ENCODE results near the gene MMRN1.

MMRN1 gene

DNA sequence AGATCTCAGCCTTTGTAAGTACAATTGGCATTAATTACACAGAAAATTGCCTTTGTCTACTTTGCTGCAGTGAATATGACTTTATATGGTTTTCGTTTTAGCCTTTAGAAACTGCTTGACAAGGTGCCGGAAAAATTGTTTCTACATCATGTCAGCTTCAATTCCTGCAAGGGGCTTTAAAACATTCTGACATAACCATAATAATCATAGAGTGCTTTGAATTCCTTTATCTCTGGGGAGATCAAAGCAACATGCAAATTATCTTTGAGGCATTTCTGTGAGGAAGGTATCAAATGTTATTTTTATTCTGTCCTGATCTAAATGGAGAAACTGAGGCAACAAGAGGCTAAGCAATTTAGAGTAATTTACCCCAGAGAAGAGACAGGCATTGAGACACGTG is 57.8 kb downstream of the MMRN1 start:
- no peak overlapping the region for H3K4me3 ChIP-seq (replicated peaks; ENCODE audit: low read depth, low read length)
- TF ChIP-seq, protein P1, sequence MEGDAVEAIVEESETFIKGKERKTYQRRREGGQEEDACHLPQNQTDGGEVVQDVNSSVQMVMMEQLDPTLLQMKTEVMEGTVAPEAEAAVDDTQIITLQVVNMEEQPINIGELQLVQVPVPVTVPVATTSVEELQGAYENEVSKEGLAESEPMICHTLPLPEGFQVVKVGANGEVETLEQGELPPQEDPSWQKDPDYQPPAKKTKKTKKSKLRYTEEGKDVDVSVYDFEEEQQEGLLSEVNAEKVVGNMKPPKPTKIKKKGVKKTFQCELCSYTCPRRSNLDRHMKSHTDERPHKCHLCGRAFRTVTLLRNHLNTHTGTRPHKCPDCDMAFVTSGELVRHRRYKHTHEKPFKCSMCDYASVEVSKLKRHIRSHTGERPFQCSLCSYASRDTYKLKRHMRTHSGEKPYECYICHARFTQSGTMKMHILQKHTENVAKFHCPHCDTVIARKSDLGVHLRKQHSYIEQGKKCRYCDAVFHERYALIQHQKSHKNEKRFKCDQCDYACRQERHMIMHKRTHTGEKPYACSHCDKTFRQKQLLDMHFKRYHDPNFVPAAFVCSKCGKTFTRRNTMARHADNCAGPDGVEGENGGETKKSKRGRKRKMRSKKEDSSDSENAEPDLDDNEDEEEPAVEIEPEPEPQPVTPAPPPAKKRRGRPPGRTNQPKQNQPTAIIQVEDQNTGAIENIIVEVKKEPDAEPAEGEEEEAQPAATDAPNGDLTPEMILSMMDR (IDR thresholded peaks at IDR 0.05; ENCODE audit: low read depth, low read length, missing control alignments), result no peak
- no peak for DNase-seq (ENCODE audit: extremely low read depth, low read depth)

DNA sequence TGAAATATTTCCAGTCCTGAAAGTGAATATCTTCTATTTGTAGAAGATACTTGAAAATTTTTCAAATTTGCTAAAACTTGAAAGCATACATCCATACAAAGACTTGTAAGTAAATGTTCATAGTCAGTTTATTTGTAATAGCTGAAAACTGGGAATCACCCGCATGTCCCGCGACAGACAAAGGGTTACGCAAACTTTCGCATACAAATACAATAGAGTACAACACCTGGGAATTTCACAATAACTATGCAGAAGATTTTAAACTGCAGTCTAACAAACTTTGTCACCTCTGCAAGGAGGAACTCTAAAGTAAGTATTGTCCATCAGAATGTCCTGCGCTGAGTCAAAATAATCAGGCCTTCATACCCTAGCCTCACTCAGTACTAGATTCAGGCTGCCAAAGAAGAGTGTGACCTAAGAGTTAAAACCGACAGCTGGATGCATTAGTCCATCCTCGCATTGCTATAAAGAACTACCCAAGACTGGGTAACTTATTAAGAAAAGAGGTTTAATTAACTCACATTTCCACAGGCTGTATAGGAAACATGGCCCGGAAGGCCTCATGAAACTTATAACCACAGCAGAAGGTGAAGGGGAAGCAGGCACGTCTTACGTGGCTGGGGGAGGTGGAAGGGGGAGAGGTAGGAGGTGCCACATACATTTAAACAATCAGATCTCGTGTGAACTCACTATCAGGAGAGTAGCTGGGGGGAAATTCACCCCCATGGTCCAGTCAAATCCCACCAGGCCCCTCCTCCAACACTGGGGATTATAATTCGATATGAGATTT is 60.4 kb downstream of the MMRN1 start:
- no peak for DNase-seq (ENCODE audit: extremely low read depth, low read depth)
- no peak overlapping the region for H3K4me3 ChIP-seq (replicated peaks; ENCODE audit: low read depth, low read length)
- TF ChIP-seq, protein P1 (IDR thresholded peaks at IDR 0.05; ENCODE audit: low read depth, low read length, missing control alignments), result no peak

DNA sequence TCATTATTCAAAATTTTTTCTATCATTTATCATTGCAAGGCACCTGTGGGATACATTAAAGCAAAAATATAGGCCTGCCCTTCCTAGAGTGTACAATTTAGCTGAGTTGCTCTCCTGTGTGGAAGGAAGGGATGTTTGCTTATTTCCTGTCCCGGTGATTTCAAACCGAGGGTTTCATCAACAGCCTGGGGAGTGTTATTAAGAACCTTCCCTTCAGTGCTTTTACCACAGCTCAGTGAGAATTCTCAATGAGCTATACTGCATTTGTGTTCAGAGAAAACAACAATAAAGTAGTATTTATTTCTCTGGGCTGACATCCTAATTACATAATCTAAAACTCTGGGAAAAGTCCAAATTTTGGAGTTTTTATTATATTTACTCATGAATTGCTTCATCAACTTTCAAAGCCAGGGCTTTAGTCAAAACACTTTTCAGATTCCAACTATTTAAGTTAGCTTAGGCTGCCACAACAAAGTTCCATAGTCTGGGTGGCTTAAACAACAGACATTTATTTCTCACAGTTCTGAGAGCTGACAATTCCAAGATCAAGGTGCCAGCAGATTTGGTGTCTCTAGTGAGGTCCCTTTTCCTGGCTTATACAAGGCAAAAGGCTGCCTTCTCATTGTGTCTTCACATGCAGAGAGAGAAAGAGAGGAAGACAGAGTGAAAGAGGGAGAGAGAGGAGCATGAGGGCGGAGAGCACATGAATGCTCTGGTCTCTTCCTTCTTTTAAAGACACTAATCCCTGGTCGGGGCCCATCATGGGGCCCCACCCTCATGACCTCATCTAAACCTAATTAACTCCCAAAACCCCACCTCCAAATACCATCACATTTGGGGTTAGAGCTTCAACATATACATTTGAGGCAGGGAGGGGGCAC is 62.6 kb downstream of the MMRN1 start:
- DNase-seq (ENCODE audit: extremely low read depth, low read depth), result no peak
- TF ChIP-seq, protein P1 (IDR thresholded peaks at IDR 0.05; ENCODE audit: low read depth, low read length, missing control alignments), result no peak
- no peak overlapping the region for H3K4me3 ChIP-seq (replicated peaks; ENCODE audit: low read depth, low read length)

DNA sequence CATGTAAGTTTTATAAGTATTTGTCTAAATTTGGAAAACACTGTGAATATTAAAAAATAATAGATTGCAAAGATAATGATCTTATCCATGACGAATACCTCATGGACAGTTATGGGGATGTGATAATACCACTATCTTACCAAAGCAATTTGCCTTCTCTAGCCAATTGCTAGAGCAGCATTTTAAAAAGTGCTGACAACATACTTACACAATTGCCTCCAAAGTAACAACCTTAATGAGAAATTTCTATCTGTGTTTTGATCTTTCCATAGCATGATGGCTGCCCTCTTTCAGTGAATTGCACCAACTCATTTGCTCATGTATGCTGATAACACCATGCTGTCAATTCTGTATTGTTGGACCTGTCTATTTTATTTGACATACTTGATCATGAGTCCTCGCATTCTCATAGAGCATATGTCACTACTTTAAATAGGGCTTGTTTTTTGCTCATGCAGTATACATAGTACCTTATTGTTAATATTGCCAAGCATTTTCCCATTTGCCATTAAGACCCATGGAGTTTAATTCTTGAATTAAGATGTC is 87.2 kb downstream of the MMRN1 start:
- TF ChIP-seq, protein P1 (IDR thresholded peaks at IDR 0.05; ENCODE audit: low read depth, low read length, missing control alignments), result no peak
- H3K4me3 ChIP-seq (replicated peaks; ENCODE audit: low read depth, low read length), result no peak overlapping the region
- no peak for DNase-seq (ENCODE audit: extremely low read depth, low read depth)

DNA sequence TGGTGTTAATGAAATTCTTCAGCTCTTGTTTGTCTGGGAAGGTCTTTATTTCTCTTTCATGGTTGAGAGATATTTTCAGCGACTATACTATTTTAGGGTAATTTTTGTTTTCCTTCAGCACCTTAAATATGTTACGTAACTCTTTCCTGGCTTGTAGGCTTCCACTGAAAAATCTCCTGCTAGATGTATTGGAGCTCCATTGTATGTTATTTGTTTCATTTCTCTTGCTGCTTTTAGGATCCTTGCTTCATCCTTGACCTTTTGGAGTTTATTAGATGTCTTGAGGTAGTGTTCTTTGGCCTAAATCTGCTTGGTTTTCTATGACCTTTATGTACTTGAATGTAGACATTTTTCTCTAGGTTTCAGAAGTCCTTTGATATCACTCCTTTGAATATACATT is 93.6 kb downstream of the MMRN1 start:
- no peak overlapping the region for H3K4me3 ChIP-seq (replicated peaks; ENCODE audit: low read depth, low read length)
- DNase-seq (ENCODE audit: extremely low read depth, low read depth), result no peak
- TF ChIP-seq, protein P1 (IDR thresholded peaks at IDR 0.05; ENCODE audit: low read depth, low read length, missing control alignments), result no peak

DNA sequence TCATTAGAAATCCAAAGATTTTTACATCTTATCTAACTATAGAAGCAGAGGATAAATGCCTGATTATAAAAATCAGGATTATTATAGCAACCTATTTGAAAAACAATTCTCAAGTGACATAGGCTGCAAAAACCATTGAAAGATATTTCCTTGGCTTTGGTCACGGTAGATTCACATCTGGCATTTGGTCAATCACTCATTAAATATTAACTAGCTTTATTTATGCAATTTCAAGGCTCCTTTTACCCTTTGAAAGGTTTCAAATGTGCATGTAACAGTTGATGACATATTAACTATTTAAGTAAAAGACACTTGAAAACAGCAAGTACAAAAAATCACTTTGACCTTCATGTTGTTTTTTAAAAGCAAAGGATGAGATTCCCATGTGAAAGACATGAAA is 98.1 kb downstream of the MMRN1 start:
- TF ChIP-seq, protein P1 (IDR thresholded peaks at IDR 0.05; ENCODE audit: low read depth, low read length, missing control alignments), result no peak
- DNase-seq (ENCODE audit: extremely low read depth, low read depth), result no peak
- no peak overlapping the region for H3K4me3 ChIP-seq (replicated peaks; ENCODE audit: low read depth, low read length)
